HG03159 (cell line): Measurements from ENCODE around the gene IDH1.
"Not testable (repeated sequence)": the region's sequence is repeated elsewhere in the genome, so short reads cannot be mapped to it uniquely, and the experiment has no call there.

ENCODE experiments used
- ATAC-seq: cut with Tn5 transposase; IDR thresholded peaks from one replicate; pipeline ENCODE4 v1.9.1; 2021; ENCODE audit warnings: mild to moderate bottlenecking, moderate library complexity; ENCODE audit not compliant: unreplicated experiment

IDH1 gene

DNA sequence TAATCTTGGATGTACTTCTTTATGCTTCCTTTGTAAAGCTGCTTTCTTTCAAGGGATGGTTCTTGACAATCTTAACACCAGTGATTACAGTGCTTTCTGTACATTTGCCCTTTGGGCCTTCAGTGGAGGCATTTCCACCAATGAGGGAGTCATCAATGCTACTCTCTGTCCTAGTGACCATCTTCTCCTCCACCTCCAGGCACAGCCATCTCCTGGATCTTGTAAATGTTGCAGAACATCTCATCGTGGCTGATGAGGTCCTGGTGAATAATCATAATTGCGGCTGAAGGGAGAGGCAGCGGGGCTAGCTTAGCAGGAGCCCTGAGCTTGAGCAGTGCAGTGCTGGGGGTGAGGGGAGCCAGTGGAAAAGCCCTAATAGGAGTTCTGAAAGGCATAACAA, 32.5 kb downstream of the IDH1 start:
- ATAC-seq = no peak

DNA sequence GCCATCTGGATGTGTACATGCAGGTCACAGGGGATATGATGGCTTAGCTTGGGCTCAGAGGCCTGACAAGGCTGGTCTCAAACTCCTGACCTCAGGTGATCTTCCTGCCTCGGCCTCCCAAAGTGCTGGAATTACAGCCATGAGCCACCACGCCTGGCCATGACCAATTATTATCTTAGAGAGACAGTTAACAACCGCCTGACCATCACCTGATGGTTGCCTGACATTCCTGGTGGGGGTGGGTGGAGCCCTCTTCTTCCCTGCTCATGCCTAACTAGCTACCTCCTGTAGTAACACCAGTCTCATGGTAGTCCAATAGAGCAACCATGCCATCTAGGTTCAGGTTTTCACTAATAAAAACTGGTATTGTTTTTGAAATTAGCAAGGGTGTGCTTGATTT, 33.0 kb downstream of the IDH1 start:
- ATAC-seq = not testable (repeated sequence)

DNA sequence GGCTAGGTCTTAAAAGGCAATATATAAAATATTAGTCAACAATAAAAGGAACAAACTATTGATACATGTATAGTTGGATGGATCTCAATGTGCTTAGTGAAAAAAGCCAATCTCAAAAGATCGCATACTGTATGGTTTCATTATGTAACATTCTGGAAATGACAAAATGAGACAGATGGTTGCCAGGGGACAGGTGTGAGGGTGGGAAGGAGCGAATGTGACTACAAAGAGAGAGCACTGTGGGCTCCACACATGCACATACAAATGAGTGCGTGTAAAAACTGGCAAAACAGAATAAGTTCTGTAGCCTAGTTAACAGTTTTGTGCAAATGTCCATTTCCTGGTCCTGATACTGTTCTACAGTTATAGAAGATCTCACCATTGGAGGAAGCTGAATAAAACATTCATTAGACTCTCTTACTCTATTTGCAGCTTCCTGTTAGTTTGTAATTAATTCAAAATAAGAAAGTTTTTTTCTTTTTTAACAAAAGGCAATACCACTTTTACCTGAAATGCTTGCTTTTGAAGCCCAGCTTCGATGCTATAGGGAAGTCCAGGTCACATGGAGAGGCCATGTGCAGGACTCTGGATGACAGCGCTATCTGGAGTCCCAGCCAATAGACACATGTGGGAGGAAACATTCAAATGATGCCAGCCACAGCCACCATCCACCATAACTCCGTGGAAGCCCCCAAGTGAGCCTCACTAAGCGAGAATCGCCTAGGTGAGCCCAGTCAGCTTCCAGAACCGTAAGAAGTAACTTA, 44.0 kb downstream of the IDH1 start:
- ATAC-seq = no peak

DNA sequence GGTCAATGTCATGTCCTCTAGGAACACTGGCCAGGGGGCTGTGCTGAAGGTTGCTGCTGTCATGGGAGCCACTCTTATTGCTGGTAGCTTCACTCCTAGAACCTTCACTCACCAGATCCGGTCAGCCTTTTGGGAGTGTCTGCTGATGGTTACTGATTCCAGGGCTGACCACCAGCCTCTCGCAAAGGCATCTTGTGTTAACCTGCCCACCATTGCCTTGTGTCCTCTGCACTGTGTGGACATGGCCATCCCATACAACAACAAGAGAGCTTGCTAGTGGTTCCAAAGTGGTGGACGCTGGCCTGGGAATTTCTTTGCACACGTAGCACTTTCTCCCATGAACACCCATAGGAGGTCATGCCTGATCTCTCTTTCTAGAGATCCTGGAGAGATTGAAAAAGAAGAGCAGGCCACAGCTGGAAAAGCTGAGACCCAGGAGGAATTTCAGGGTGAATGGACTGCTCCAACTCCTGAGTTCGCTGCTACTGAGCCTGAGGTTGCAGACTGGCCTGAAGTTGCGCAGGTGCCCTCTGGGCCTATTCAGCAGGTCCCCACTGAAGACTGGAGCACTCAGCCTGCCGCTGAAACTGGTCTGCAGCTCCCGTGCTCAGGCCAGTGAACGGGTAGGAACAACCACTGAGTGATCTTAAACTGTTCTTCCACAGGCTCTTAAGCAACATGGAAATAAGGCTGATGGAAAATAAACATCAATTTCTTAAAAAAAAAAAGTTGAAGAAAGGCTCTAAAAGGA, 46.4 kb downstream of the IDH1 start:
- no peak for ATAC-seq

DNA sequence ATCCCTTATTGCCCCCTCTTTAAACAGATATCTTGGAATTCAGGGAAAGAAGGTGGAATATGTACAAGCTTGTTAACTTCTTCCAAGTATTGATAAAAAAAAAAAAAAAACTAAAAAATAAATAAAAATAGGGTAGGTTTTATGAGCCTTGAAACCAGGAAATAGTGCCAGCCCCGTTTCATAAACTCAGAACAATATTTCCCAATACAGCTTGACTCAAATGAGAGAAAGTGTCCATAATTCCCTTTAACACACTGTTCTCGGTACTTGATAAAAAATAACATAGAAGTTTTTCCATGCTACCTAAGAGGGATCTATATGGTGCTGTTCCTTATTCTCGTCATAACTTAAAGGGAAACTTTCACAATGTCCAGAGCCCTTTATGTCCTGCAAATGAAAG, 47.1 kb downstream of the IDH1 start:
- ATAC-seq = no peak

DNA sequence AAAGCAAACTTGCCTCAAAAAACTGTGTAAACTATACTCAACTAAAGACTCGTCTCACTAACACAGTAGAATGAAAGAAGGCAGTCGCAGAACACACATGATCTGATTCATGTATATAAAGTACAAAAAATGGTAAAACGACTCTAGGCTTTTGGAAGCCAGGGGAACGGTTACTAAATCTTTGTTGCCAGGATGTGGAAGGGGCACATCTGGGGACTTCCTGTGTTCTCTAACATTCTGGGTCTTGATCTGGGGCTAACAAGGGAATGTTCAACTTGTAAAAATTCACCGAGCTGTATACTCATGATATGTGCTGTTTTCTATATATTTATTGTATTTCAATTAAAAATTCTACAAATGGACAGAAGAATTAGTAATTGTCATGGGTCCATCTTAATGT, 50.7 kb downstream of the IDH1 start:
- ATAC-seq = no peak

DNA sequence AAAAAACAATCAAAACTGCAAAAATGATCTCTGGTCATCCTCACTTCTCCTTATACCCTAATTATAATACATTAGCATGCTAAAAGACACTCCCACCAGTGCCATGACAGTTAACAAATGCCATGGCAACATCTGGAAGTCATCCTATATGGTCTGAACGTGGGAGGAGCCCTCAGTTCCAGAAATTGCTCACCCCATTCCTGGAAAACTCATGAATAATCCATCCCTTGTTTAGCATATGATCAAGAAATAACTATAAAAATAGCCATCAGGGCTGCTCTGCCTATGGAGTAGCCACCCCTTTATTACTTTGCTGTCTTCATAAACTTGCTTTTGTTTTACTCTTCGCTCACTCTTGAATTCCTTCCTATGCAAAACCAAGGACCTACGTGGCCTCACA, 59.3 kb downstream of the IDH1 start:
- ATAC-seq = no peak

DNA sequence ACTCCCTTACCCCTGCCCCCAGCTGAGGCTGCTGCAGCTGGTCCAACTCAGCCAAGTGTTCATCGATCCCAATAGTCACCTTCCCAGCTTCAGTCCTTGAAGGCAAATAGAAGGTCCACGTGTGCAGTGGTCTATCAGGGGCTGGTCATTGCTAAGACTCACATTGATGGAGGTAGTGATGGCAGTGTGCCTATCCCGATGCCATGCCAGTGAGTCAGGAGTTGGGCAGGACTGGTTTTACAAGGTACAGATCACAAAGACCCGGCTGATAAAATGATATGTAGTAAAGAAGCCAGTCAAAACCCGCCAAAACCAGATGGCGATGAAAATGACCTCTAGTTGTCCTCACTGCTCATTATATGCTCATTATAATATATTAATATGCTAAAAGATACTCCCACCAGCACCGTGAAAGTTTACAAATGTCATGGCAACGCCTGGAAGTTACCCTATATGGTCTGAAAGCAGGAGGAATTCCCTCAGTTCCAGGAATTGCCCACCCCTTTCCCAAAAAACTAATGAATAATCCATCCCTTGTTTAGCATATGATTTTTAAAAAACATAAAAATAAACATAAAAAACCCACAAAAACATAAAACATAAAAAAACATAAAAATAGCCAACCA, 62.1 kb downstream of the IDH1 start:
- ATAC-seq = no peak

DNA sequence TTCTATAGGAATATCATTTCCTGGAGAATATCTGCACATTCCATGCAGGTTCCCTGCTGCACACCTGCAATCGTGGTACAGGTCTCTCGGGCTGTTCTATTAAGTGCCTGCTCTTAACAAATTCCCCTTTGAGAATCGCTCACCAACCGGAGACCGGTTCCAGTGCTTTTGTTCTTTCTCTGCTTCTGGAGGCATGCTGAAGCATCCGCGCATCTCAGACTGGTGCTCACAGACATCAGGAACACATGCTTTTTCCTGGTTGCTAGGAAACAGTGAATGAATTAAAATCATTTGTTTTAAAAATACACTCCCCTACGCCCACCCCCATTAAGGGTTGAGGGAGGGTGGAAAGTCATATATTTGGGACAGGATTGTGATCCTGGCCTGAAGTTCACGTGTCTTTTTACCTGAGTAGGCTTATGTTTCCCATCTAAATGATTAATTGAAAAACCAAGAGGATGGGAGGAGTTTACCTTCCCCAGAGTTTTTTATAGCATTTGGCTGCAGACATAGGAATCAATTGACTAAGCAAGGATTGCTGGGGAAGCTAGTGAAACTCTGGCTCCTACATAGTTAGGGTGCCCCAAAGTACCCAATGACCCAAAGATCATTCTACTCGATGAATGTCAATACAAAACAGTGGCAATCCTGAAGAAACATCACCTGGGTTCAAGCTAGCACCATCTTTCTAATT, 64.9 kb downstream of the IDH1 start, which contains the start of gene C2orf80:
Gene C2orf80, minus strand, starts transcription at position 221 of the 694 bp plus-strand sequence. CDS start 3,044 bp downstream, outside the sequence.
- ATAC-seq = no peak

DNA sequence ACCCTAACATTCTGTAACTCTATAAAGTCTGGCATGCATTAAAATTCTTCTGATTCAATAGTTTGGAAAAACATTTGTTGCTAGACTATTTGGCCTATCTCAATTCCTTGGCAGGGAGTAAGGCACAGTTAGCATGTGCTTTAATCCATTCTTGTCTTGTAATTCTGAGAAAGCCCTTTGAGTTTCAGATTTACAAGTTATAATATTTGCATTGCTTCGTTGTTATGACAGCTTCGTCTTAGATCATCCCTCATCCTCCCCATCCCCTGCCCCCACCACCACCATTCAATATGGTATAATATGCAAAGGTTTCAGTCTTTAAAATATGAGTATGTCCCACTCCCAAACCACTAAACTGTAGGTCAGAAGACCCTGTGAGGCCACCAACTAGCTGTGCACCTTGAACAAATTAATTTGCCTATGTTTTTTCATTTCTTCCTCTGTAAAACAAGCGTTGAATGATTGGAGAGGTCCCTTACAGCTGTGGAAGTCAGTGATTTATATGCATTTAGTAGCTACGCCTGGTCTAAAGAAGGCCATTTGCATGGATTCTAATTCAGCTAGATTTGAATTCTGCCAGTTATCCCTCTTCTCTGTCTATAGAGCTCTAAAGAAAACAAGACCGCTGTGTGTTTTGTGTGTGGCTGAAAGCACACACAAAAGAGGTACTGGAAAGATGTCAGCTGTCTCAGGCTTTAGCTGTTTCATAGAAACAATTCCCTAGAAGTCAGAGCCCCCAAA, 65.6 kb downstream of the IDH1 start:
- no peak for ATAC-seq

DNA sequence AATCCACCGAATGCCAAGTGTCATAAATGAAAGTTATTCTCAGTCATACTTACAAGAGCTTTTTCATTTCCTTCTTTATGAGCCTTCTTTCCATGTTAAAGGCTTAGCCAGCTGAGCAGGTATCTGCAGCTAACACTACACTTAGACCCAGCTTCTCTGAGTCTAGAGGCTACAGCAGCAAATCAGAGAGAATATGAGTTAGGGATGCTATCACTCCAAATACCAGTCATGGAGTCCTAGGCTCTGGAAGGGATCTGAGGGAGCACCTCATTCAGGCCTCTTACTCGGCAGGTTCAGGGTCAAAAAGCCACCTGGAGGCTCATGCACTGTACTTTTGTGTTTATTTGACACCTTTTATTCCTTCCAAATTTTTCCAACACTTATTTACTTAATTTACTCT, 68.0 kb downstream of the IDH1 start:
- no peak for ATAC-seq

DNA sequence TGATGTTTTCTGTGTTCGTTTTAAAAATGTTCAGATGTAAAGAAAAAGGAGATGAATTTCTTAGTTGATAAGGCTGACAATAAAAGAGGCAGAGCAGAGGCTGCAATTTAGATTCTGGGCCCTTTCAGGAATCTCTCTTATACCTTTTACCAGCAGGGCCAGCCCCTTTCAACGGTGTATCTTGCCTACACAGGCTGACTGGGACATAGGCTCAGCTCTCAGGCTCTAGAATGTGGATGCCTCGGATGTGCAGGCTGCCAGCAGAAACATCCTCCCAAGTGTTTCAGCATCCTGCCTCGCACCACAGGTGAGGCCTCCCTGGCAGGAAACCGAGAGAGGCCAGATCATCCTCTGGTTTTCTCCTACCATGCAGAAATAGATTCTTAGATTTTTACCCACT, 68.4 kb downstream of the IDH1 start:
- ATAC-seq = no peak
